Inflammatory macrophage (primary cell): ENCODE data around the gene ARHGAP36.

Experiments used
- DNase-seq, 2 donors: peaks; one replicate each; pipeline ENCODE4 v3.0.0-alpha.2; 2020 to 2022
- total RNA-seq, 18 experiments: gene quantifications; one replicate each; lab custom pipeline; 2026; ENCODE audit warnings: mixed read lengths in 6 of 18, inconsistent platforms in 2 of 18; lab: John Stamatoyannopoulos, UW

Gene ARHGAP36
- 0 to 0.15 (median 0) reads per million in 18 experiments for total RNA-seq

GRCh38 chrX:131058136-131058868, at the start of gene ARHGAP36:
Gene ARHGAP36, plus strand, starts transcription at chrX:131058346. Its CDS starts 23,320 bp downstream, at chrX:131081666.
- no peak for DNase-seq

GRCh38 chrX:131010186-131010585, 48.0 kb upstream of the ARHGAP36 start:
- no peak for DNase-seq

GRCh38 chrX:131025336-131025735, 32.8 kb upstream of the ARHGAP36 start:
- no peak for DNase-seq

GRCh38 chrX:131032354-131033230, 25.6 kb upstream of the ARHGAP36 start:
- no peak for DNase-seq

- DNase-seq, result no peak
These were observed 24.1 kb upstream of the ARHGAP36 start for GRCh38 chrX:131034063-131034462.

- no peak for DNase-seq
These were observed 17.4 kb upstream of the ARHGAP36 start for GRCh38 chrX:131040781-131041180.

GRCh38 chrX:131041667-131042066, 16.5 kb upstream of the ARHGAP36 start:
- DNase-seq, result no peak

- DNase-seq, result no peak
These were observed 12.4 kb upstream of the ARHGAP36 start for GRCh38 chrX:131045726-131046125.

- no peak for DNase-seq
These were observed 11.6 kb upstream of the ARHGAP36 start for GRCh38 chrX:131046596-131046995.

GRCh38 chrX:131047180-131047579, 11.0 kb upstream of the ARHGAP36 start:
- DNase-seq, result no peak

GRCh38 chrX:131053076-131053475, 5.1 kb upstream of the ARHGAP36 start:
- no peak for DNase-seq

GRCh38 chrX:131054906-131055305, 3.2 kb upstream of the ARHGAP36 start:
- no peak for DNase-seq

- DNase-seq, result no peak
These were observed 440 bp upstream of the ARHGAP36 start for GRCh38 chrX:131057706-131058105.

GRCh38 chrX:131059246-131059645, 1.1 kb downstream of the ARHGAP36 start:
- no peak for DNase-seq

- DNase-seq, result no peak
These were observed 2.0 kb downstream of the ARHGAP36 start for GRCh38 chrX:131060147-131060546.

- no peak for DNase-seq
These were observed 3.2 kb downstream of the ARHGAP36 start for GRCh38 chrX:131061306-131061705.

- no peak for DNase-seq
These were observed 5.5 kb downstream of the ARHGAP36 start for GRCh38 chrX:131063613-131064012.

GRCh38 chrX:131066237-131066636, 8.1 kb downstream of the ARHGAP36 start:
- no peak for DNase-seq

- DNase-seq, result no peak
These were observed 9.1 kb downstream of the ARHGAP36 start for GRCh38 chrX:131067216-131067615.

- DNase-seq, result no peak
These were observed 9.9 kb downstream of the ARHGAP36 start for GRCh38 chrX:131067846-131068745.

- DNase-seq, result no peak
These were observed 11.0 kb downstream of the ARHGAP36 start for GRCh38 chrX:131068945-131069719.
